ENCODE measurements around the gene NRG3.

DNA sequence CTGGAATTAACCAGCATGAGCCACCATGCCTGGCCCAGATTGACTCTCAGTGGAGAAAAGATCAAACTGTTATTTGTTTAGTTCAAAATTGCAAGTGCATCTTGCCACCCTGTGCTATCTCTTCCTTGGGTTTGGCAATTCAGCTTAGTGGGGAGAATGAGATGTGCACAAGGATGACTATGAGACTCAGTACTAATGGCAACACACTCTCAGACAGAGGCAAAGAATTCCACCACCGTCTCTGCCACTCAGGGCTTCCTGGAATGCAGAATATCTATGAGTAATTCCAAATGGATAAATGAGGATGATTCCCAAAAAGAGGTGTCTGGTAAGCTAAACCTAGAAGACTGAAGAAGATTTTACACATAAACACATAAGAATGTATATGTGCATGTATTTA lies 525.8 kb downstream of the NRG3 start:
- TF ChIP-seq ZNF777 (tag by site-specific recombination; IDR thresholded peaks at IDR 0.05; ENCODE audit: borderline replicate concordance): no peak
- TF ChIP-seq ZNF121 (tag by site-specific recombination; IDR thresholded peaks at IDR 0.05): no peak
- TF ChIP-seq, protein P1, sequence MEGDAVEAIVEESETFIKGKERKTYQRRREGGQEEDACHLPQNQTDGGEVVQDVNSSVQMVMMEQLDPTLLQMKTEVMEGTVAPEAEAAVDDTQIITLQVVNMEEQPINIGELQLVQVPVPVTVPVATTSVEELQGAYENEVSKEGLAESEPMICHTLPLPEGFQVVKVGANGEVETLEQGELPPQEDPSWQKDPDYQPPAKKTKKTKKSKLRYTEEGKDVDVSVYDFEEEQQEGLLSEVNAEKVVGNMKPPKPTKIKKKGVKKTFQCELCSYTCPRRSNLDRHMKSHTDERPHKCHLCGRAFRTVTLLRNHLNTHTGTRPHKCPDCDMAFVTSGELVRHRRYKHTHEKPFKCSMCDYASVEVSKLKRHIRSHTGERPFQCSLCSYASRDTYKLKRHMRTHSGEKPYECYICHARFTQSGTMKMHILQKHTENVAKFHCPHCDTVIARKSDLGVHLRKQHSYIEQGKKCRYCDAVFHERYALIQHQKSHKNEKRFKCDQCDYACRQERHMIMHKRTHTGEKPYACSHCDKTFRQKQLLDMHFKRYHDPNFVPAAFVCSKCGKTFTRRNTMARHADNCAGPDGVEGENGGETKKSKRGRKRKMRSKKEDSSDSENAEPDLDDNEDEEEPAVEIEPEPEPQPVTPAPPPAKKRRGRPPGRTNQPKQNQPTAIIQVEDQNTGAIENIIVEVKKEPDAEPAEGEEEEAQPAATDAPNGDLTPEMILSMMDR (tag by site-specific recombination; IDR thresholded peaks at IDR 0.05): no peak
- TF ChIP-seq, protein P2, sequence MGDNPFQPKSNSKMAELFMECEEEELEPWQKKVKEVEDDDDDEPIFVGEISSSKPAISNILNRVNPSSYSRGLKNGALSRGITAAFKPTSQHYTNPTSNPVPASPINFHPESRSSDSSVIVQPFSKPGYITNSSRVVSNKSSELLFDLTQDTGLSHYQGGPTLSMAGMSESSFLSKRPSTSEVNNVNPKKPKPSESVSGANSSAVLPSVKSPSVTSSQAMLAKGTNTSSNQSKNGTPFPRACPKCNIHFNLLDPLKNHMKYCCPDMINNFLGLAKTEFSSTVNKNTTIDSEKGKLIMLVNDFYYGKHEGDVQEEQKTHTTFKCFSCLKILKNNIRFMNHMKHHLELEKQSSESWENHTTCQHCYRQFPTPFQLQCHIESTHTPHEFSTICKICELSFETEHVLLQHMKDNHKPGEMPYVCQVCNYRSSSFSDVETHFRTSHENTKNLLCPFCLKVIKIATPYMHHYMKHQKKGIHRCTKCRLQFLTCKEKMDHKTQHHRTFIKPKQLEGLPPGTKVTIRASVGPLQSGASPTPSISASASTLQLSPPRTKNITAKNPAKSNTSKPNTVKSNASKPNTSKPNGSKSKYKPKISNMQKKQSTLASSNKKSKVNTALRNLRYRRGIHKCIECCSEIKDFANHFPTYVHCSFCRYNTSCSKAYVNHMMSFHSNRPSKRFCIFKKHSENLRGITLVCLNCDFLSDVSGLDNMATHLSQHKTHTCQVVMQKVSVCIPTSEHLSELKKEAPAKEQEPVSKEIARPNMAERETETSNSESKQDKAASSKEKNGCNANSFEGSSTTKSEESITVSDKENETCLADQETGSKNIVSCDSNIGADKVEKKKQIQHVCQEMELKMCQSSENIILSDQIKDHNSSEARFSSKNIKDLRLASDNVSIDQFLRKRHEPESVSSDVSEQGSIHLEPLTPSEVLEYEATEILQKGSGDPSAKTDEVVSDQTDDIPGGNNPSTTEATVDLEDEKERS (tag by site-specific recombination; IDR thresholded peaks at IDR 0.05): no peak
- no peak for TF ChIP-seq ZNF133 (tag by site-specific recombination; IDR thresholded peaks at IDR 0.05)
- no peak for TF ChIP-seq MYNN (tag by site-specific recombination; IDR thresholded peaks at IDR 0.05; ENCODE audit: borderline replicate concordance)
- no peak for TF ChIP-seq HOXA7 (CRISPR knock-in tag; IDR thresholded peaks at IDR 0.05; ENCODE audit: borderline replicate concordance)
- TF ChIP-seq ZNF292 (tag by site-specific recombination; IDR thresholded peaks at IDR 0.05; ENCODE audit: borderline replicate concordance, low read depth): no peak
- no peak for TF ChIP-seq ZSCAN30 (tag by site-specific recombination; IDR thresholded peaks at IDR 0.05)
- no peak for TF ChIP-seq ZNF48 (tag by site-specific recombination; IDR thresholded peaks at IDR 0.05)

All from HEK293 (cell line).